Activated T-cell treated with anti-CD3 and anti-CD28 coated beads for 1 hour (primary cell): ENCODE measurements around the gene C11orf97.
"Not testable (repeated sequence)": the region's sequence is repeated elsewhere in the genome, so short reads cannot be mapped to it uniquely, and the experiment has no call there.

ENCODE experiments used
- DNase-seq: peaks from one replicate; pipeline ENCODE4 v3.0.0-alpha.2; 2020; ENCODE audit warnings: low read depth

The C11orf97 gene, protein sequence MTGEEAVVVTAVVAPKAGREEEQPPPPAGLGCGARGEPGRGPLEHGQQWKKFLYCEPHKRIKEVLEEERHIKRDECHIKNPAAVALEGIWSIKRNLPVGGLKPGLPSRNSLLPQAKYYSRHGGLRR

DNA sequence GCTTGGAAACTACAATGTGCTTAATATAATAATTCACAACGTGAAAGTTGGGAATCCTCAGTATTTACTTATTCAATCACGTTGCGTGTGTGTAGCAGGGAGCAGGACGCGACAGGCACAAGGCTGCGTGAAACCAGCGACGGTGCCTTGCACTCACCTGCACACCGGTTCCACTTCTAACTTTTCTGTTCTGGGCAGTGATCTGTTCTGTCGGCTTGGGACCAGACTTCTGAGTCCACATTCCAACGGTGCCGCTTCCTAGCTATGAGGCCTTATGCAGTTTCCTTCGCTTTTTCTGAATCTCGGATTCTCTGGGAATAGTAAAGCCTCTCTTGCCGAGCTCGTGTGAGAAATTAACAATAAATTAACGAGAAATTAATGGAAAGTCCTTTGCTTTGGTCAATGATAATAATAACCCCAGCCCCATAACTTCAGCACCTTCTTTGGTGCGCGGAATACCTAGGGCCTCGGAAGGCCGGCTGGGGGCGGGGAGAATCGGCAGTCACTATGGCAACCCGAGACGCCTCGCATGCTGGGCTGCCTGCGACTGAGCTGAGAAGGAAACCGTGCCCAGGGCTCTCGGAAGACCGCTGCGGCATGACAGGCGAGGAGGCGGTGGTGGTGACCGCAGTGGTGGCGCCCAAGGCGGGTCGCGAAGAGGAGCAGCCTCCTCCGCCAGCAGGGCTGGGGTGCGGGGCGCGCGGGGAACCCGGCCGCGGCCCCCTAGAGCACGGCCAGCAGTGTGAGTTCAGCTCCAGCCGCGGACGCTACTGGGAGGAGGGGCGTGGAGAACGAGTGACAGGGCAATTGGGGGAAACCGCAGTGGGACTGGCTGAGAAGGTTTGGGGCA lies at the start of gene C11orf97:
Gene C11orf97 (plus strand): TSS at position 530 of the 850 bp plus-strand sequence. CDS start 68 bp downstream, at position 598.
- DNase-seq: peak; percentile 36

DNA sequence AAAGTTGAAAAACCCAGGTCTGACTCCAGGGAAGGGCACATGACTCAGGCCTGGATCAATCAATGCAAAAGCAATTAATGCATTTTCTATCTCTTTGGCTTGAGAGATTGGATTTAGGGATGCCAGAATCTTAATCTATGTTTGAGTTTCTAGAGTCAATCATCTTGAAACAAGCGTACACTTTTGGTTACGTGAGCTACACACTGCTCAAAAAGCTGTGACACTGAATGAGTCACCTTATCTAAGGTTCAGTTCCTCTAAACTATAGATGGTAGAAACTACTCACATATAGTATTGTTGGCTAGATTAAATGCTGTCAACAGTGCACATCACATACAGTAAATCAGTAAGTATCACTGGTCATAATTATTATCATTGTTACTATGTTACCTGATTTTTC lies 42.8 kb upstream of the C11orf97 start:
- no peak for DNase-seq

DNA sequence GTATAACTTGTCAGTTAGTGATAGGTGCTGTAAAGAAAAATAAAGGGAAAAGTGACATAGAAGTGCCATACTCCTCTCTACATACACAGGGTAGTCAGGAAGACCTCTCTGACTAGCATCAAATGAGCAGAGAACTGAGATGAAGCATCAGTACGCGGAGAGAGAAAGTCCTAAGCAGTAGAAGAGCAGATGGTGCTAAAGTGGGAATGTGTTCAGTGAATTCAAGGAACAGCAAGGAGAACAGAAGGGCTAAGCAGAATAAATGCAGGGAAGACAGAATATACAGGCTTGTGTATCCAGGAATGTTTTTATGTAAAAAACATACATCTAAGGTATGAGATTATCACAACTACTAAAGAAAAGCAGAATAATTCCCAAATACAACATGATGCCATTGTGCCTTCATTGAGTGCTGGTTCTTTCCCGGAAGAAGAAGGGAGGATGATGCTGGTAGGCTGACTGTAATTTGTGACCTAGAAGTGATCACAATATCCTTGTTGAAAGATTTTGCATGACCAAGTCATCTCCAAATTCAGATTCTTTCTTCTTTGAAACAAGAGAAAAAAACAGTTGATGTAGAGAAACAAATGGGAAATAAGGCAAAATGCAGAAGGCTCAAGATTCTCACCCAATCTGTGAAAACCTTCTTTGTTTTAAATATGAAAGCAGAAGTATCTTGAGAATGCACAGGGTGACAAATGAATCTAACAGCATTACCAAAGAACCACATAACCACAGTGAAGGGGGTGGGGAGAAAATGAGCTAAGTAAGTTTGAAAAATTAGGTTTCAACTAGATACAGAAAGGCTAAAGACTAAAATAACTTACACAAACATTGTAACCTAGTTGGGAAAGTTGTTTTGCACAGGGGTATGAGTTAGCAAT lies 39.1 kb upstream of the C11orf97 start:
- DNase-seq: no peak

DNA sequence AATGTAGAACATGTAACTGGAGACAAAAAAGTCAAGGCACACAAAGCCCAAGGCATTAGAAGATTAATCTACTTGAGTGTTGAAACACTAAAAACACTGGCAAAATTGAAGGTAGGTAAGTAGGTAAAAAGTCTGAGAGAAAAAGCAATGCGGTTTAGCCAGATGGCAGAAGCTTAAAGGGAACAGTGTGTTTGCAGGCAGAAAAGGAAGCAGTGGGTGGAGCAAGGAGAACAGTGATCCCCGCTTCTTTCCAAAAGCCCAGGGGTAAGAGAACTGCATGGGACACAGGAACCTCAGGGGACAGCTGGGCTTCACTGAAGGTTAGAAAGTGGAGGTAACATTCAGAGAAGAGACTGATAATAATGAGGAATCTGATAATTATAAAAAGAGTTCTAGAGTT lies 34.6 kb upstream of the C11orf97 start:
- DNase-seq: no peak

DNA sequence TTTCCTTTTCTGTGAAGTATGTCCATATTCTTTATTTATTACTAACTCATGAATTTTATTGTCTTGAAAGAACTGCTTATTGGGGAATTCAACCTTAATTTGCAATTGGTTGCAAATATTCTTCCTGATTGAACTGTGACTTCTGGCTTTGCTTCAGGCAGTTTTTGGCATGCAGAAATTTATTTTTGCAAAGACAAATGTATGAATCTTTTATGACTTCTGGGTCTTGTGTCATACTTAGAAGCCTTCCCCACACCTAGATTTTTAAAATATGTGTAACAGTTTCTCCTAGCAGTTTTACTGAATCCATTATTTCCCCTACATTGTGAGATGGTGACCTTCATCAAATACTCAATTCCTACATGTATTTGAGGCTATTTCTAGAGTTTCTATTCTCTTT lies 30.9 kb upstream of the C11orf97 start:
- no peak for DNase-seq

DNA sequence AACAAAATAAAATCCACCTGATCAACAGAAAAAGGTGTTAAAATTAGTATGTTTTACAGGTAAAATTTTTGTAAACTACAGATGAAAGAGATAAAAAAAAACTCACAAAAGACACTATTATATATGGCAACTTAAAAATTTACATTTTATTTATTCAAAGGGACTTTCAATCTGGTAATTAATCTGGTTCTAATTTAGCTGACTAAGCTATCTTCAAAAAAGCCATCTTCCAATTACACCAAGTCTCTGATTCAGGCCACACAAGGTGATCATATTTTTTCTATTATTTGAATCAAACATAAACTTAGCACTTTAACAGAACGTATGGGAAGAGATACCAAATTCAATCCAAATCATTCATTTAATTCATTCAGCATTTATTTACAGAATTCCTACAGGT lies 26.2 kb upstream of the C11orf97 start:
- no peak for DNase-seq

DNA sequence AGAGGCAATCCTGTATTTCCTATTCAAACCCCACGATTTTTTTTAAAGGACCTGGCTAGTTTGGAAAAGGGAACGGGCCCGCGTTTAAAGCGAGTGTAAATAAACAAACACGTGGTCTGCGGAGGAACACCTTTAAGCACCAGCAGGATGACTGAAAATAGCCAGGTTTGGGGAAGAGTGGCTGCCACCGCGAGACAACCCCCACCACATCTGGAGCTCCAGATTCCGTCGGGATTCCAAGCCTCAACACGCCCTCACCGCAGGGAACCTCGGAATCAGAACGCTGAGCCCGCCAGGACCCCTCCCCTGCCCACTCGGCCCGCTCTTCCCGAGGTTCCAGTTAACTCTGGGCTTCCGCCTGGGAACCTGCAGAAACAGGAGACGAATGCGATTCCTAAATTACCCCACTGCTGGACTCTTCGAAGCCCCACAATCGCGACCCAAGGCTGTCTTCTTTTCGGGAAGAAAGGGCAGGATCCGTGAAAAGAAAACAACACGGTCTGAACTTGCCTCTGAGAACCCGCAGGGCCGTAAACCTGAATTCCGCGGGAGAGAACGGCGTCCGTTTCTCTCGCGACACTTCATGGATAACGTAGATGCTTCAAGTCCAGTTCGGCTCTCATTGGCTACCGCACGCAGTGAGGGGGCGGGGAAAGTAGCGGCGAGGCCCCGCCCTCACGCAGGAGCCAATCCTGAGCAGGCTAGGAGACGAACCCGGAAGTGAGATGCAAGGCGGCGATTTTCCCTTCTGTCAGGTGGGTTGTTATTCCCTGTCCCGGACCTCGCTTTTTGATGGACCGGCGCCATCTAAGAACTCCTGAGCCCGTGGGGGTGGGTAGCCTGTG lies 18.8 kb upstream of the C11orf97 start, which contains the start of the genes ANKRD49 and MRE11:
Gene ANKRD49 (plus strand): TSS at position 704 of the 845 bp plus-strand sequence. CDS start 2,710 bp downstream, outside the sequence.
Gene MRE11 (minus strand): TSS at position 564 of the 845 bp plus-strand sequence. CDS start 1,043 bp downstream, outside the sequence.
- DNase-seq: peak; percentile 90

DNA sequence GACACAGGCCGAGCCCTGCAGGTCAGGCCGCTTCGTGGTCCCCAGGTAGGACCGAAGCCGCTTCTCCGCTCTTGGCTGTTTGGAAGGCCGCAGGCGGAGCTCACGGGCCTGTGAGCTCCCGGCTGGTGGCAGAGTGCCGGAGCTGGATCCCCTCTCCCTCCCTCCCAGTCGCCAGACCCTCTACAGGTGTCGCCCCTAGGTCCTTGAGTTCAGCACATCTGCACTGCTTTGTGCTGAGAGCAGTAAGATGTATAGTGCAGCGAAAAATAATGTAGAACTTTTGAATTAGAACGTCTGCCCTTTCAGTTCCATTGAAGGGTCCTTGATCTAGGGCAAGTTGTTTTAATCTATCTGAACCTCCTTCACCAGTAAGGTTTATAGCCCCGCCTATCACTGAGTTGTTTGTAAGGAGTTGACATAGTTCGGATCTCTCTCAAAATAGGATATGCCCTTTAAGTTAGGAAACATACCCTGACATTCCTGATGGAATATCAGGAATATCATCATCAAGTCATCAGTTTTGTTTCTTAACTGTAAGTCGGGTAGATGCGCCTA lies 18.1 kb upstream of the C11orf97 start:
- no peak for DNase-seq

DNA sequence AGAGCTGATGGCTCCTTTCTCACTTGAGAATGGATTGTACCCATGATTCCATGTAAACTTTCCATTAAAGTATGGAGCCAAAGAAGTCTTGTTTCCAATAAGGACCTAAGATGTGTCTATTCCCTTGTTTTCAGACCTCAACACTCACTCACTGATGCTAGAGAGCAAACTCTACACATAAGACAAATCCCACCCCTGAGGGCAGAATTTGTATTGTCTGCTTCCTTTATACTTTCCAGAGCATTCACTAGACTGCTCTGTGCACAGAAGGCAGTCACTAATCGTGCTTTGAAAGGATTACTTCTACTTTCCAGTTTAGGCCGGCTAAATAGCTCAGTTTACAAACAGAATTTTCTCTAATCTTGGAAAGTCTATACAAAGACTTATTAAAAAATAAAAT lies 12.1 kb upstream of the C11orf97 start:
- DNase-seq: no peak

DNA sequence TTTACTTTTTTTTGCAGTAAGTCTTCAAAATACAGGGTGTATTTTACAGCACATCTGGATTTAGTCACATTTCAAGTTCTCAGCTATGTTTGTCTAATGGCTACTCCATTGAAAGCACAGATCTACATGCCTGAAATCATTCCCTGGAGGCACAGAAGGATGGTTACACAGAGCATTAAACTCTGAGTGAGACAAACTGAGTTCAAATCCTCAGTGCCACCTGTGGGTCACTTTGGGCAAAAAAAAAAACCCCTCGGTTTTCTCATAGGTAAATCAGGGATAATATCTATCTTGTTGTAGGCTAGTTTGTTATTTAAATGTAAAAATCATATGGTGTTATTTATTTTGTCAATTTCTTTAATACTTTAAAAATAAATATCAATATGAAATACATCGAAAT lies 10.7 kb upstream of the C11orf97 start:
- DNase-seq: no peak

DNA sequence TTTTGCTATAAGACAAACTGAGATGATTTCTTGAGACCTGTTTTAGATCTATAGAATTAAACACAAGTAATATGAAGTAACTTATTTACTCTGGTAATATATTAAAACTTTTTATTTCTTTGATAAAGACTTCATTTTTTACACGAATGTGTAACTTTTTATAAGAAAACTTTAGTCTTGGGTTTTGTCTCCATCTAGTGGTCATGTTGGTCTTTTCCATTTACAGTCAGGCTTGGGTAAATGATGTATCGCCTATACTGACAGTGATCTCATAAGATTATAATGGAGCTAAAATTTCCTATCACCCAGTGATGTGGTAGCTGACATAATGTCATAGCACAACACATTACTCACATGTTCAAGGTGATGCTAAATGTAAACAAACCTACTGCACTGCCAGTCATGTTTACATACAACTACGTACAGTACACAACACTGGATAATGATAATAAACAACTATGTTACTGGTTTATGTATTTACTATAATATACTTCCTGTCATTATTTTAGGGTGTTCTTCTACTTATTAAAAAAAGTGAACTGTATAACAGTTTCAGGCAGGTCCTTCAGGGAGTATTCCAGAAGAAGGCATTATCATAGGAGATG lies 7.5 kb upstream of the C11orf97 start:
- DNase-seq: no peak

DNA sequence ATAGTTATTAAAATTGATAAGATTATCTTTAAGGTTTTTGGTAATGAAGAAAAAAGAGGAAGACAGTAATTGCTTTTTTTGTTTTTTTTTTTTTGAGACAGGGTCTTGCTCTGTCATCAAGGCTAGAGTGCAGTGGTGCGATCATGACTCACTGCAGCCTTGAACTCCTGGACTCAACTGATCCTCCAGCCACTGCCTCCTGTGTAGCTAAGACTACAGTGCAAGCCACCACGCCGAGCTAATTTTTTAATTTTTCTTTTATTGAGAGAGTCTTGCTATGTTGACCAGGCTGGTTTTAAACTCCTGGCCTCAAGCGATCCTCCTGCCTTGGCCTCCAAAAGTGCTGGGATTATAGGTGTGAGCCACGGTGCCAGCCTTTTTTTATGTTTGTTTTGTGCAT lies 5.7 kb upstream of the C11orf97 start:
- DNase-seq: not testable (repeated sequence)

DNA sequence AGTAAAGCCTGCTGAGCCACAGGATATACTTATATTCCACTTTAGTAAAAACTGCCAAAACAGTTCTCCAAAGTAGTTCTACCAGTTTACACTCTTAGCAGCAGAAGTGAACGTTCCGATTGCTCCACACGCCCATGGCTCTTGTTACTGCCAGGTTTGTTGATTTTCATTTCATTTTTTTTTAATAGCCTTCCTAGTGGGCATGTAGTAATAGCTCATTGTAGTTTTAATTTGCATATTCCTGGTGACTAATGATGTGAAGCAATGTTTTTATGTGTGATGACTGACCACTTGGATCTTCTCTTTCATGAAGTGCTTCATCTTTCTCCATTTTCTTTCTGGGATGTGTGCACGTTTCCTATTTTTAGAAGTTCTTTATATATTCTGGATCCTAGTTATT lies 4.8 kb upstream of the C11orf97 start:
- no peak for DNase-seq

DNA sequence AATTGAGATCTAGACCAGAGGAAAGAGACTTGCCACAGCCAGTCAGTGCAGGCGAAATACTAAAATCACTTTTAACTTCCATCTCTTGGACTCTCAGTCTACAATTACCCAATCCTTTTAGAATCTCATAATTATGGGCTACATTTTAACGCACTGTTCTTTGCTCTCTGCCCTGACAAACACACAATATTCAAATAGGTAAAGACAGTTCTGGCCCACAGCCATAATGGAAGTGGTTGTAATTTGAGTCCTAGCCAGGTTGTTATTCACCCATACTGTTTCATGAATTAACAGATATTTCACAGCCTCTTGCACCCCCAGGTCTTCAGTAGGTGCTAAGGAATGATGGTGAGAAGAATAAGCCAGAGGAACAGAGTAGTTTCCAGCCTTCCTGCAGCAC lies 830 bp downstream of the C11orf97 start:
- DNase-seq: no peak

DNA sequence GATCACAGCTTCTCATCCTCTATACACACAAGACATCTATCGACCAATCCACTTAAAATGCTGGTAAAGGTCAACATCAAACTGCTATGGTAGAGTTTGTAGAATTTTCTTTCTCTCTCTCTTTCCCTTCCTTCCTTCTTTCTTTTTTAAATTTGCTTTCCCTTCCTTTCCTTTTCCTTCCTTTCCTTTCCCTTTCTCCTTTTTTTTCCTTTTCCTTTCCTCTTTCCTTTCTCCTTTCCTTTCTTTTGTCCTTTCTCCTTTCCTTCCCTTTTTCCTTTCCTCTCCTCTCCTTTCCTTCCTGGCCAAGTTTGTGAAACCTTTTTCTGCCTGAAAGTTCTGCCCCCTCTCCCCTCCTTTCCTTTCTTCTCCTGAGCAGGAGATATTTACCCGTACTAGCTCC lies 3.1 kb downstream of the C11orf97 start:
- DNase-seq: no peak

DNA sequence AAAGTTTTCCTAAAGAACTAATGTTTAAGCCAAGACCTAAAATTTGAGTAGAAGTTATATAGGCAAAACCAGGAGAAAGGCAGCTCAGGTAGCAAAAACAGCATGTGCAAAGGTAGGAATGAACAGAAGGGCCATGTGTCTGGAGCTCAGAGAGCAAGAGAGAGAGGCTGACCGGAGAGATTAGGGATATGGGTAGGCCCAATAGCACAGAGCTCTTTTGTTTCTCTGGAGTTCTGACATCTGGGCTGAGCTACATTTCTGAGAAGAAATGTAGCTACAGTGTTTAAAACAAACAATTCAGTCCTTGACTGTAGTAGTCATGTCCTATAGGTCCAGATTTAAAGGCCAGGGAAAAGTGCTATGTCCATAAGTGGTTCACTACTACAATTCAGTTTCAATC lies 4.5 kb downstream of the C11orf97 start:
- no peak for DNase-seq

DNA sequence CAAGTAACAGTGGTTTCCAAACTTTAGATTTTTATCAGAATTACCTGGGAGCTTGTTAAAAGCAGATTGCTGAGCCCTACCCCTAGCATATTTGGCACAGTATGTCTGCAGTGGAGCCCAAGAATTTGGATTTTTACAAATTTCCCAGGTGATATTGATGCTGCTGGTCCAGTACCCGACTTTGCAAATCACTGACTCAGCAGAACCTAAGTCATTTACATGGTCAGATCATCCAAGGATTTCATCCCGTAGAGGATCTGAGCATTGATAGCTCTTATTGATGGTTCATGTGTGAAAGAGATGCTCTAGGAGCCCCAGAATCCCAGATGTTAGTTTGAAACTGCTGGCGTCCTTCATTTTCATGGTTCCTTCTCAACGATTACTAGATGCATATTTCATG lies 6.0 kb downstream of the C11orf97 start:
- no peak for DNase-seq

DNA sequence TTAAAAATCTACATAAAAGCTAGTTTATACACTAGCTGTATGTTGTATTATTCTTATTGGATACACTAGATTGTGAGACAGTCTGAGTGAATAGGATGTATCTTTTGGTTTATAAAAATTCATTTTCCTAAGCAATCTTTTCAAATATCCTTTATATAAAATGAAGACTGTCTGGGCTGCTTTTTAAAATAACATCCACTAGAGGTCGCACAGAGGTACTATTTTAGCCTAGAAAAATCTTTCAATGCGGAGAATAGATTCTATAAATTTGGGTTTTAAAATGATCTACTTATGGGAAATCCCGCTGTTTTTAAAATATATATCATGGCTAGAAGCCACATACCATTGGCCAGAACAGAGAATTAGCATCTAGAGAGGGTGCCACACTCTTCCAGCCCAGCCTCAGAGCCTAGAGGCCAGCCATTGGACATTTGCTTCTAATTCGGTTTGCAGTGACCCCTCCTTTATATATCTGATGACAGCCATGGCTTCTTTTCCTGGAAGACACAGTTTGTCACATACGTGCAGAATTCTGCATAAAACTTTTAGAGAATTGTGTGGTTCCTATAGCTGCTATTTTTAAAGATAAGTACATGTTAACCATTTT lies 7.3 kb downstream of the C11orf97 start:
- DNase-seq: no peak

DNA sequence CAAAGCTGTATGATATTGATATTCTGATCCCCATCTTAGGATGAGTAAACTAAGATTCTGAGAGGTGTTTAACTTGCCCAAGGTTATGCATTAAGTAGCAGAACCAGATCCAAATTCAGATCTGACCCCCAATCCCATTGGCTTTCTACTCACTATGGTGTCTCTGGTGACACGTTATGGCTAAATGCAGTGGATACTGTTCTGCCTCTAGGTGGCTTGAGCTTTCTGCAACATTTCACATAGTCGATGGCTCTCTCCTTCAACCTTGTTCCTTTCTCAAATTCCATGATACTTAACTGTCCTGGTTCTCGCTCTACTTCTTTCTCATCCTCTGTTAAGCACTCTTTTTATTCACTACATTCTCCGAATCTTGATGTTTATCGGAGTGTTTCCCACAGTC lies 9.4 kb downstream of the C11orf97 start:
- no peak for DNase-seq

DNA sequence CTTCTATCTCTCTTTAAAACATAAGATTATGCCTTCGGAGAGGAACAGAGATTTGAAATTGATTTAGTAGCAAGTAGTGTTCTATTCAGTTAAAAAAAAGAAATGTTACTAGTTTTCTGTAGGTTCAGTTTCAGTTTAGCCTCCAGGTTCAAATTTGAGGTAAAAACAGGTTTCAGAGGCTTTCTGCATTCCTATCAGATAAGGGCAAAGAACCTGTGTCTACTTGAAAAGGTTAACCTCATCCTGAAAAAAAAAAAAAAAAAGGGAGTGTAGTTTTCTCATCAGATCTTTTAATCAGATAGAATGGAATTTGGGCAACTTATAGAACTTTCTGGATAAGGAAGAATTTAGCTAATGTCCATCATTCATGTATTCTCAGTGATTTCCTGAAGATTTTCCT lies 12.1 kb downstream of the C11orf97 start:
- DNase-seq: no peak
